ENCODE measurements around the gene ELP1.

DNA sequence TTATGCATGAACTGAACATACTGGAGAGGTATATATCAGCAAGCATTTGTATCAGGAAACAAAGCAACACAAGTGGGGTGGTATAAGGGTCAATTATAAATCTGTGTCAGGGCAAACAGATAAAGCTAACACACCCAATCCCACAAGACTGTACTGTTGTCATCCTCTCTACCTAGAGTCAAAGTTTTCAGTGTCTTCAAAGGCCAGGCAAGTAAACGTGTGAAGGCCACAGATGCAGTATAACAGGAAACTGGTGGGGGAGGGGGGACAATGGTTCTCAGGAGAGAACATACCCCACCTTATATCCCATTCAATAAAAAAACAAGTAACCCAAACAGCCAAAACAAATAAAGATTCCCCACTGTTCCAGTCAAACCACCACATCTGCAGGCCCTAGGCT, 22.1 kb downstream of the ELP1 start:
- TF ChIP-seq, protein P1, sequence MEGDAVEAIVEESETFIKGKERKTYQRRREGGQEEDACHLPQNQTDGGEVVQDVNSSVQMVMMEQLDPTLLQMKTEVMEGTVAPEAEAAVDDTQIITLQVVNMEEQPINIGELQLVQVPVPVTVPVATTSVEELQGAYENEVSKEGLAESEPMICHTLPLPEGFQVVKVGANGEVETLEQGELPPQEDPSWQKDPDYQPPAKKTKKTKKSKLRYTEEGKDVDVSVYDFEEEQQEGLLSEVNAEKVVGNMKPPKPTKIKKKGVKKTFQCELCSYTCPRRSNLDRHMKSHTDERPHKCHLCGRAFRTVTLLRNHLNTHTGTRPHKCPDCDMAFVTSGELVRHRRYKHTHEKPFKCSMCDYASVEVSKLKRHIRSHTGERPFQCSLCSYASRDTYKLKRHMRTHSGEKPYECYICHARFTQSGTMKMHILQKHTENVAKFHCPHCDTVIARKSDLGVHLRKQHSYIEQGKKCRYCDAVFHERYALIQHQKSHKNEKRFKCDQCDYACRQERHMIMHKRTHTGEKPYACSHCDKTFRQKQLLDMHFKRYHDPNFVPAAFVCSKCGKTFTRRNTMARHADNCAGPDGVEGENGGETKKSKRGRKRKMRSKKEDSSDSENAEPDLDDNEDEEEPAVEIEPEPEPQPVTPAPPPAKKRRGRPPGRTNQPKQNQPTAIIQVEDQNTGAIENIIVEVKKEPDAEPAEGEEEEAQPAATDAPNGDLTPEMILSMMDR (IDR thresholded peaks at IDR 0.05; ENCODE audit: low read length), result no peak
- no peak for TF ChIP-seq EZH2 (IDR thresholded peaks at IDR 0.05; ENCODE audit: borderline replicate concordance, low read length)
